Measurements from ENCODE around the gene WT1. TPM values are rescaled to one million over a fixed set of nuclear protein-coding genes. Genes with fewer than 3 reads are reported as not detected.
A peak's percentile ranks its signal among the peaks of the same experiment; 100 is the strongest.
"Not testable (repeated sequence)": the region's sequence is repeated elsewhere in the genome, so short reads cannot be mapped to it uniquely, and the experiment has no call there.

WT1 gene
- total RNA-seq (1 to 10 TPM in 1 of 2 donors, under 1 TPM in 1; 0.13 to 3.6 TPM), polyA plus RNA-seq (ENCODE audit: insufficient read length in 6 of 6) (1 to 10 TPM in 4 of 6 donors, under 1 TPM in 2; 0.45 to 3.4 (median 1.5) TPM)
- long read RNA-seq, donor 1, result 0 reads
- long read RNA-seq, donor 2, result 0 reads
- long read RNA-seq, donor 3, result 0 reads
- long read RNA-seq, donor 4, partial matches to known transcripts, result 0 of 1 reads
- long read RNA-seq, donor 4, other reads (novel, unspliced or antisense), result 0 of 1 reads
- long read RNA-seq, donor 5, result 0 reads
- long read RNA-seq, donor 6, result 0 reads
- long read RNA-seq, donor 7, partial matches to known transcripts, result 0 of 1 reads
- long read RNA-seq, donor 7, other reads (novel, unspliced or antisense), result 0 of 1 reads
- long read RNA-seq, donor 8, result 0 reads
- long read RNA-seq, donor 9, result 0 reads
- long read RNA-seq, donor 10, result 0 reads
- long read RNA-seq, donor 11, result 0 reads
- long read RNA-seq, donor 12, result 0 reads

GRCh38 chr11:32435511-32435941 lies at the start of gene WT1:
TSS of gene WT1 (minus strand) at chr11:32435539.
- Histone ChIP-seq H3K27me3 (peaks cover 99 to 100% of the 10 kb centered on the region in 2 donors), H3K4me1 (peaks cover 6 to 40% of the 10 kb centered on the region in 2 donors), H3K27ac (no peak within 1 kb of the TSS), H3K9me3 (no peaks in the 10 kb centered on the region), H3K4me3 (peak within 1 kb of the TSS; percentile 15 to 17), H3K36me3 (no peaks in the 10 kb centered on the region)
- DNase-seq (no peak), ATAC-seq (peak; percentile 57)
- no peak for TF ChIP-seq CTCF (IDR thresholded peaks at IDR 0.05)
- intact Hi-C loops (cut with DNase I), result no loop called here

- no peaks in the 10 kb centered on the region for H3K27me3 ChIP-seq
- no peak for TF ChIP-seq CTCF (IDR thresholded peaks at IDR 0.05)
- no peak for ATAC-seq
Observed at GRCh38 chr11:32479291-32479690, 44.0 kb upstream of the WT1 start.

GRCh38 chr11:32478277-32478731 lies 43.0 kb upstream of the WT1 start:
- Histone ChIP-seq H3K27ac (no peak overlapping the region), H3K27me3 (no peaks in the 10 kb centered on the region), H3K36me3 (no peaks in the 10 kb centered on the region), H3K4me1 (no peaks in the 10 kb centered on the region), H3K4me3 (no peak overlapping the region), H3K9me3 (no peaks in the 10 kb centered on the region)
- no peak for ATAC-seq
- TF ChIP-seq CTCF (IDR thresholded peaks at IDR 0.05), result no peak
- peak in 1 of 4 donors; percentile 14 for DNase-seq
- intact Hi-C loops (cut with DNase I), result no loop called here

More at GRCh38 chr11:32479291-32479690, 44.0 kb upstream of the WT1 start:
- Histone ChIP-seq H3K9me3 (no peaks in the 10 kb centered on the region), H3K4me3 (no peak overlapping the region), H3K27ac (no peak overlapping the region), H3K36me3 (no peaks in the 10 kb centered on the region), H3K4me1 (no peaks in the 10 kb centered on the region)
- intact Hi-C loops (cut with DNase I), result no loop called here
- no peak for DNase-seq

- no peak for DNase-seq
- Histone ChIP-seq H3K36me3 (no peaks in the 10 kb centered on the region), H3K27ac (no peak overlapping the region), H3K4me1 (no peaks in the 10 kb centered on the region), H3K27me3 (no peaks in the 10 kb centered on the region), H3K4me3 (no peak overlapping the region), H3K9me3 (no peaks in the 10 kb centered on the region)
- intact Hi-C loops (cut with DNase I), result no loop called here
- no peak for ATAC-seq
- no peak for TF ChIP-seq CTCF (IDR thresholded peaks at IDR 0.05)
Observed at GRCh38 chr11:32473282-32473909, 38.1 kb upstream of the WT1 start.

GRCh38 chr11:32472226-32472625 lies 36.9 kb upstream of the WT1 start:
- intact Hi-C loops (cut with DNase I), result no loop called here
- Histone ChIP-seq H3K4me1 (no peaks in the 10 kb centered on the region), H3K9me3 (no peaks in the 10 kb centered on the region), H3K27ac (no peak overlapping the region), H3K4me3 (no peak overlapping the region), H3K36me3 (no peaks in the 10 kb centered on the region), H3K27me3 (no peaks in the 10 kb centered on the region)
- ATAC-seq (no peak), DNase-seq (no peak)
- TF ChIP-seq CTCF (IDR thresholded peaks at IDR 0.05), result no peak

- H3K27me3 ChIP-seq; H3K4me3 ChIP-seq; ATAC-seq; intact Hi-C loops (cut with DNase I); DNase-seq; H3K9me3 ChIP-seq; H3K36me3 ChIP-seq; H3K4me1 ChIP-seq; H3K27ac ChIP-seq: not testable (repeated sequence)
Observed at GRCh38 chr11:32471544-32471943, 36.2 kb upstream of the WT1 start.
